Measurements from ENCODE around the gene ABHD11.

GRCh38 chr7:73740771-73741170, 2.2 kb upstream of the ABHD11 start:
- TF ChIP-seq CTCF (conservative IDR thresholded peaks at IDR 0.05) (no peak), EZH2 (IDR thresholded peaks at IDR 0.05; ENCODE audit: low read depth) (no peak)

Data from PC-9 (cell line).